Measurements from ENCODE around the gene PKM. TPM values are rescaled to one million over a fixed set of nuclear protein-coding genes. Genes with fewer than 3 reads are reported as not detected.
A peak's percentile ranks its signal among the peaks of the same experiment; 100 is the strongest.

The PKM gene
- total RNA-seq, 1 experiment from 2014 or later, result 1,026 TPM

GRCh38 chr15:72198356-72199204 lies 32.4 kb downstream of the PKM start:
- Histone ChIP-seq H2BK15ac (ENCODE audit: low read depth, low read length) (no peak overlapping the region), H4K91ac (ENCODE audit: insufficient read length, low read depth, low read length) (no peak overlapping the region), H2AFZ (ENCODE audit: low read length) (no peak overlapping the region), H3T11ph (ENCODE audit: low read length) (no peak overlapping the region), H3K79me1 (ENCODE audit: insufficient read depth, low read depth, low read length, poor library complexity, severe bottlenecking) (no peaks in the 10 kb centered on the region), H3K23ac (ENCODE audit: insufficient read length, low read depth, low read length) (no peak overlapping the region), H4K5ac (ENCODE audit: insufficient read length, low read depth, low read length) (no peak overlapping the region), H2AK5ac (ENCODE audit: insufficient read length, low read length) (no peak overlapping the region), H3K18ac (ENCODE audit: insufficient read length, low read depth, low read length) (no peak overlapping the region), H4K8ac (replicated peaks; ENCODE audit: insufficient read length, low read depth, low read length) (no peak overlapping the region), H3K9me3 (ENCODE audit: control insufficient read depth, low read depth, low read length) (no peaks in the 10 kb centered on the region), H2BK12ac (ENCODE audit: insufficient read length, low read depth, low read length) (no peak overlapping the region), H3K4me2 (ENCODE audit: insufficient read depth, insufficient read length, low read length) (peak overlapping the region; percentile 50), H3K14ac (ENCODE audit: insufficient read depth, low read length) (no peak overlapping the region), H2BK120ac (ENCODE audit: low read depth, low read length, poor library complexity, severe bottlenecking) (no peak overlapping the region), H3K4me1 (ENCODE audit: insufficient read depth, low read length) (no peaks in the 10 kb centered on the region; the same call in 1 of the 2 replicates), H4K20me1 (ENCODE audit: control insufficient read depth, insufficient read depth, insufficient read length) (no peaks in the 10 kb centered on the region), H3K27ac (ENCODE audit: insufficient read length, low read depth, low read length) (no peak overlapping the region), H3K9ac (ENCODE audit: extremely low read depth, insufficient read length, low read length) (no peak overlapping the region), H2BK20ac (ENCODE audit: low read depth, low read length, poor library complexity, severe bottlenecking) (no peak overlapping the region), H3K4ac (ENCODE audit: low read depth, low read length) (no peak overlapping the region), H3K27me3 (ENCODE audit: insufficient read depth, low read length) (peaks cover 7% of the 10 kb centered on the region; the same call in 1 of the 2 replicates), H2BK5ac (ENCODE audit: insufficient read length, low read length) (no peak overlapping the region), H3K23me2 (ENCODE audit: insufficient read length, low read depth, low read length, poor library complexity, severe bottlenecking) (peaks cover 11% of the 10 kb centered on the region), H3K79me2 (ENCODE audit: insufficient read depth, low read length) (no peaks in the 10 kb centered on the region), H3K56ac (ENCODE audit: insufficient read length, low read depth, low read length) (no peak overlapping the region)
- H3K9me3 Mint-ChIP-seq, result no peaks in the 10 kb centered on the region
- H3K36me3 Mint-ChIP-seq (ENCODE audit: insufficient read depth in 1 of 3, low read depth in 3 of 3), result peaks cover 37 to 56% (median 48%) of the 10 kb centered on the region in 3 experiments
- H3K27ac Mint-ChIP-seq, result no peak overlapping the region; a peak in 1 of 7 replicates
- peaks cover 27% of the 10 kb centered on the region for H3K27me3 Mint-ChIP-seq (ENCODE audit: low read depth)
- H3K4me3 Mint-ChIP-seq, result peak overlapping the region; percentile 54 to 82; a peak in 4 of 5 replicates
- no peak for TF ChIP-seq CTCF (conservative IDR thresholded peaks at IDR 0.05)
- no CpG with 5 or more reads among the region's 11 CpGs for WGBS (ENCODE audit: extremely low coverage, insufficient read length, low lambda C conversion rate)
- peaks cover 17 to 19% of the 10 kb centered on the region in 2 experiments for H3K4me1 Mint-ChIP-seq
- no peak for DNase-seq
